Measurements from ENCODE around the gene LUM.

Gene LUM

GRCh38 chr12:91111366-91112325 is at the start of gene LUM:
Gene LUM (minus strand): TSS chr12:91111494. CDS start chr12:91108979, 2,515 bp downstream.
- DNase-seq = no peak

- DNase-seq = no peak
Measured at GRCh38 chr12:91161009-91161408, 49.7 kb upstream of the LUM start.

GRCh38 chr12:91155990-91156389 is 44.7 kb upstream of the LUM start:
- DNase-seq = no peak

- DNase-seq = no peak
Measured at GRCh38 chr12:91154131-91154530, 42.8 kb upstream of the LUM start.

GRCh38 chr12:91144053-91144452 is 32.8 kb upstream of the LUM start:
- no peak for DNase-seq

- no peak for DNase-seq
Measured at GRCh38 chr12:91143206-91143605, 31.9 kb upstream of the LUM start.

- DNase-seq = no peak
Measured at GRCh38 chr12:91142221-91142631, 30.9 kb upstream of the LUM start.

GRCh38 chr12:91140026-91140931 is 29.0 kb upstream of the LUM start:
- DNase-seq = no peak

- no peak for DNase-seq
Measured at GRCh38 chr12:91139286-91139685, 28.0 kb upstream of the LUM start.

GRCh38 chr12:91138337-91138920 is 27.1 kb upstream of the LUM start:
- no peak for DNase-seq

- no peak for DNase-seq
Measured at GRCh38 chr12:91133871-91134270, 22.6 kb upstream of the LUM start.

GRCh38 chr12:91129662-91130362 is 18.5 kb upstream of the LUM start:
- no peak for DNase-seq

- no peak for DNase-seq
Measured at GRCh38 chr12:91127751-91128150, 16.5 kb upstream of the LUM start.

- no peak for DNase-seq
Measured at GRCh38 chr12:91127306-91127705, 16.0 kb upstream of the LUM start.

GRCh38 chr12:91126516-91126915 is 15.2 kb upstream of the LUM start:
- no peak for DNase-seq

GRCh38 chr12:91123236-91123916 is 12.1 kb upstream of the LUM start:
- no peak for DNase-seq

GRCh38 chr12:91120781-91121180 is 9.5 kb upstream of the LUM start:
- no peak for DNase-seq

- DNase-seq = no peak
Measured at GRCh38 chr12:91119089-91119488, 7.8 kb upstream of the LUM start.

GRCh38 chr12:91113621-91114020 is 2.3 kb upstream of the LUM start:
- no peak for DNase-seq

- no peak for DNase-seq
Measured at GRCh38 chr12:91110311-91110924, 876 bp downstream of the LUM start.

GRCh38 chr12:91109581-91110310 is 1.5 kb downstream of the LUM start:
- DNase-seq = no peak

Data from NCI-H2107 (cell line).